K562 (cell line): ENCODE data around the gene SAFB. TPM values are rescaled to one million over a fixed set of nuclear protein-coding genes. Genes with fewer than 3 reads are reported as not detected.

Experiments used
- ARHGAP35 ChIP-seq: fragments of 450-650 bp; IDR thresholded peaks from 2 replicates; pipeline ENCODE4 v1.6.1; 2018; ENCODE audit not compliant: partially characterized antibody
- BHLHE40 ChIP-seq: IDR thresholded peaks from 2 replicates; pipeline ENCODE4 v1.6.1; 2011; ENCODE audit warnings: low read length, improper control_type of control experiment
- CREM ChIP-seq: IDR thresholded peaks from 2 replicates; pipeline ENCODE4 v1.6.1; 2014; ENCODE audit warnings: antibody characterized with exemption, low read depth
- DPF2 ChIP-seq: fragments of 450-650 bp; IDR thresholded peaks from 2 replicates; pipeline ENCODE4 v1.6.1; 2016
- FOXP1 ChIP-seq: sonication (generic); formaldehyde crosslinking; IDR thresholded peaks from 2 replicates; pipeline ENCODE4 v1.8.0; 2022; ENCODE audit warnings: mild to moderate bottlenecking, missing genetic modification reagents
- ID3 ChIP-seq, 2 experiments: fragments of 250-450 bp in 1 of 2; fragments of 450-650 bp in 1 of 2; sonication (Bioruptor Pico) in 1 of 2; IDR thresholded peaks; 2 replicates each; pipeline versions ENCODE4 v1.6.1 to v1.8.0; 2016 to 2021; ENCODE audit warnings: mild to moderate bottlenecking in 2 of 2, moderate library complexity in 2 of 2, missing compliant biosample characterization in 1 of 2, missing genetic modification characterization in 1 of 2
- MNT ChIP-seq, 2 experiments: fragments of 450-650 bp; conservative IDR thresholded peaks; 2 replicates each; pipeline ENCODE4 v1.6.1; 2017; ENCODE audit warnings: mild to moderate bottlenecking in 2 of 2, moderate library complexity in 2 of 2
- PHF8 ChIP-seq: fragments of 200-600 bp; sonication (generic); IDR thresholded peaks from 2 replicates; pipeline ENCODE4 v1.6.1; 2012; ENCODE audit warnings: mixed run types, mild to moderate bottlenecking, inconsistent platforms, low read length, moderate library complexity, borderline replicate concordance
- STAT5A ChIP-seq: IDR thresholded peaks from 2 replicates; pipeline ENCODE4 v1.6.1; 2012; ENCODE audit warnings: low read length, inconsistent platforms, borderline replicate concordance
- TAF9B ChIP-seq: fragments of 450-650 bp; IDR thresholded peaks from 2 replicates; pipeline ENCODE4 v1.6.1; 2018; ENCODE audit warnings: mild to moderate bottlenecking; ENCODE audit not compliant: partially characterized antibody
- TCF7 ChIP-seq: sonication (generic); IDR thresholded peaks from 2 replicates; pipeline ENCODE4 v1.6.1; 2016; ENCODE audit warnings: antibody characterized with exemption, borderline replicate concordance
- TRIM28 ChIP-seq: fragments of 450-650 bp; IDR thresholded peaks from 2 replicates; pipeline ENCODE4 v1.6.1; 2017
- ZBTB8A ChIP-seq: fragments of 450-650 bp; IDR thresholded peaks from 2 replicates; pipeline ENCODE4 v1.6.1; 2018; ENCODE audit warnings: mild to moderate bottlenecking, moderate library complexity; ENCODE audit not compliant: partially characterized antibody
- ZNF274 ChIP-seq: IDR thresholded peaks from 2 replicates; pipeline ENCODE4 v1.6.1; 2011; ENCODE audit warnings: low read depth, mild to moderate bottlenecking, low read length, moderate library complexity, borderline replicate concordance
- ZNF280A ChIP-seq: fragments of 450-650 bp; IDR thresholded peaks from 2 replicates; pipeline ENCODE4 v1.6.1; 2018; ENCODE audit warnings: mild to moderate bottlenecking, low read depth; ENCODE audit not compliant: partially characterized antibody
- polyA plus RNA-seq, 8 experiments: library from polyadenylated mRNA; depleted of rRNA in 4 of 8; stranded (reverse) in 5 of 8; unstranded in 3 of 8; fragments of >200 nt; fragmentation: Nextera tagmentation in 2 of 8; fragmentation: Illumina TruSeq in 1 of 8; extraction: Ambion mirVana in 2 of 8; extraction: Trizol in 1 of 8; gene quantifications; 2 replicates each; pipeline versions ENCODE4 v1.2.1 to v1.2.3, GENCODE V29; 2011 to 2014; ENCODE audit warnings: inconsistent platforms in 1 of 8, missing spikeins in 1 of 8
- total RNA-seq, 7 experiments: library from RNA; depleted of rRNA in 6 of 7; stranded (reverse); fragments of >200 nt in 6 of 7; fragmentation: Illumina TruSeq in 2 of 7; extraction: Trizol in 2 of 7; gene quantifications; 2 replicates each; pipeline versions ENCODE4 v1.2.1 to v1.2.3, GENCODE V29; 2011 to 2021; ENCODE audit warnings: low replicate concordance in 1 of 7
- TF ChIP-seq, protein P1 (sequence below): sonication (generic); formaldehyde crosslinking; IDR thresholded peaks from 2 replicates; pipeline ENCODE4 v1.5.0; 2020; ENCODE audit warnings: missing genetic modification reagents
- TF ChIP-seq, protein P2 (sequence below): sonication (generic); formaldehyde crosslinking; IDR thresholded peaks from 2 replicates; pipeline ENCODE4 v1.9.0; 2022; ENCODE audit warnings: mild to moderate bottlenecking, missing genetic modification reagents
- TF ChIP-seq, protein P3 (sequence below): sonication (generic); formaldehyde crosslinking; IDR thresholded peaks from 2 replicates; pipeline ENCODE4 v1.8.1; 2023; ENCODE audit warnings: mild to moderate bottlenecking, missing genetic modification reagents

SAFB gene
- total and polyA plus RNA-seq, 9 of the 15 experiments (the other 6 are each of a cell fraction or from before 2014, with no cell fraction given) = 1.1 to 151 (median 83.1) TPM

GRCh38 chr19:5680437-5681368 is 57.8 kb downstream of the SAFB start, which contains the start of the genes HSD11B1L and MICOS13 (continued):
- TF ChIP-seq, protein P1, sequence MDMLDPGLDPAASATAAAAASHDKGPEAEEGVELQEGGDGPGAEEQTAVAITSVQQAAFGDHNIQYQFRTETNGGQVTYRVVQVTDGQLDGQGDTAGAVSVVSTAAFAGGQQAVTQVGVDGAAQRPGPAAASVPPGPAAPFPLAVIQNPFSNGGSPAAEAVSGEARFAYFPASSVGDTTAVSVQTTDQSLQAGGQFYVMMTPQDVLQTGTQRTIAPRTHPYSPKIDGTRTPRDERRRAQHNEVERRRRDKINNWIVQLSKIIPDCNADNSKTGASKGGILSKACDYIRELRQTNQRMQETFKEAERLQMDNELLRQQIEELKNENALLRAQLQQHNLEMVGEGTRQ (CRISPR knock-in tag) = peak; percentile 98
- TF ChIP-seq DPF2 (0 out of 2 replicates have a peak, but pooled peaks have one; percentile 4), ID3 (CRISPR knock-in tag; IDR thresholded peaks at IDR 0.05) (no peak), ID3 (tag; IDR thresholded peaks at IDR 0.05) (no peak; the same call in 1 of the 2 replicates), ARHGAP35 (no peak), ZBTB8A (no peak), PHF8 (peak; percentile 40; the same call in 1 of the 2 replicates), TCF7 (peak; percentile 29; the same call in 1 of the 2 replicates), CREM (peak; percentile 96), ZNF274 (no peak), FOXP1 (no peak), ZNF280A (no peak), MNT (conservative IDR thresholded peaks at IDR 0.05) (peak; percentile 90 to 95), STAT5A (no peak), TAF9B (no peak), BHLHE40 (peak; percentile 94), TRIM28 (no peak)
- TF ChIP-seq, protein P2, sequence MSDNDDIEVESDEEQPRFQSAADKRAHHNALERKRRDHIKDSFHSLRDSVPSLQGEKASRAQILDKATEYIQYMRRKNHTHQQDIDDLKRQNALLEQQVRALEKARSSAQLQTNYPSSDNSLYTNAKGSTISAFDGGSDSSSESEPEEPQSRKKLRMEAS = peak; percentile 64
- TF ChIP-seq, protein P3, sequence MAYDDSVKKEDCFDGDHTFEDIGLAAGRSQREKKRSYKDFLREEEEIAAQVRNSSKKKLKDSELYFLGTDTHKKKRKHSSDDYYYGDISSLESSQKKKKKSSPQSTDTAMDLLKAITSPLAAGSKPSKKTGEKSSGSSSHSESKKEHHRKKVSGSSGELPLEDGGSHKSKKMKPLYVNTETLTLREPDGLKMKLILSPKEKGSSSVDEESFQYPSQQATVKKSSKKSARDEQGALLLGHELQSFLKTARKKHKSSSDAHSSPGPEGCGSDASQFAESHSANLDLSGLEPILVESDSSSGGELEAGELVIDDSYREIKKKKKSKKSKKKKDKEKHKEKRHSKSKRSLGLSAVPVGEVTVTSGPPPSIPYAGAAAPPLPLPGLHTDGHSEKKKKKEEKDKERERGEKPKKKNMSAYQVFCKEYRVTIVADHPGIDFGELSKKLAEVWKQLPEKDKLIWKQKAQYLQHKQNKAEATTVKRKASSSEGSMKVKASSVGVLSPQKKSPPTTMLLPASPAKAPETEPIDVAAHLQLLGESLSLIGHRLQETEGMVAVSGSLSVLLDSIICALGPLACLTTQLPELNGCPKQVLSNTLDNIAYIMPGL = no peak
